HEK293 (cell line): ENCODE measurements around the gene EEF1AKMT3.

Experiments
- CTCF ChIA-PET: fragments of 350-600 bp; formaldehyde crosslinking; extraction: SDS; loops from one replicate; lab custom pipeline; 2021; ENCODE audit warnings: antibody characterized with exemption; lab: Yijun Ruan, JAX
- POLR2A ChIA-PET: fragments of 300-600 bp; formaldehyde crosslinking; extraction: SDS; loops from one replicate; lab custom pipeline; 2020; ENCODE audit warnings: antibody characterized with exemption, inconsistent platforms; lab: Yijun Ruan, JAX
- H3K27ac ChIP-seq: fragments of 200-500 bp; sonication (Bioruptor generic); 2 replicates; pipeline ENCODE4 v1.5.1; 2014; ENCODE audit warnings: low read depth, low read length, control low read depth, inconsistent platforms; ENCODE audit errors: extremely low read depth
- H3K36me3 ChIP-seq, 2 experiments: fragments of 200-500 bp in 1 of 2; sonication (Bioruptor generic) in 1 of 2; 1 replicate in 1 of 2; 2 replicates in 1 of 2; pipeline ENCODE4 v1.5.1; 2014 to 2017; ENCODE audit warnings: inconsistent platforms in 2 of 2, low read length in 2 of 2; ENCODE audit not compliant: control insufficient read depth in 2 of 2, insufficient read depth in 1 of 2
- H3K4me1 ChIP-seq: fragments of 200-500 bp; sonication (Bioruptor generic); 2 replicates; pipeline ENCODE4 v1.5.1; 2014; ENCODE audit warnings: mild to moderate bottlenecking, low read length, inconsistent platforms; ENCODE audit not compliant: control insufficient read depth, insufficient read depth
- H3K4me3 ChIP-seq: 2 replicates; pipeline ENCODE4 v1.5.1; 2011; ENCODE audit warnings: low read depth, mild to moderate bottlenecking, control low read depth, low read length, moderate library complexity
- H3K9me3 ChIP-seq: fragments of 200-500 bp; sonication (Bioruptor generic); 2 replicates; pipeline ENCODE4 v1.5.1; 2014; ENCODE audit warnings: low read depth, low read length, inconsistent platforms; ENCODE audit not compliant: control insufficient read depth, insufficient read depth
- BCL6B ChIP-seq: fragments of 450-650 bp; formaldehyde crosslinking; IDR thresholded peaks from 2 replicates; pipeline ENCODE4 v1.5.1; 2017; ENCODE audit warnings: missing biosample characterization, missing genetic modification characterization
- EGR2 ChIP-seq: fragments of 450-650 bp; formaldehyde crosslinking; IDR thresholded peaks from 2 replicates; pipeline ENCODE4 v1.5.1; 2016; ENCODE audit warnings: low read depth, missing biosample characterization, missing genetic modification characterization
- GLIS1 ChIP-seq: fragments of 450-650 bp; formaldehyde crosslinking; IDR thresholded peaks from 2 replicates; pipeline ENCODE4 v1.5.1; 2016; ENCODE audit warnings: missing biosample characterization, missing genetic modification characterization
- GLIS2 ChIP-seq: fragments of 450-650 bp; formaldehyde crosslinking; IDR thresholded peaks from 2 replicates; pipeline ENCODE4 v1.5.1; 2016; ENCODE audit warnings: missing biosample characterization, missing genetic modification characterization
- HOXD13 ChIP-seq: sonication (generic); formaldehyde crosslinking; IDR thresholded peaks from 2 replicates; pipeline ENCODE4 v1.8.0; 2022; ENCODE audit warnings: missing genetic modification reagents, borderline replicate concordance
- KLF1 ChIP-seq: fragments of 450-650 bp; formaldehyde crosslinking; IDR thresholded peaks from 2 replicates; pipeline ENCODE4 v1.5.1; 2016; ENCODE audit warnings: missing biosample characterization, missing genetic modification characterization
- OSR2 ChIP-seq: fragments of 450-650 bp; formaldehyde crosslinking; IDR thresholded peaks from 2 replicates; pipeline ENCODE4 v1.5.1; 2016; ENCODE audit warnings: missing biosample characterization, missing genetic modification characterization
- PATZ1 ChIP-seq: fragments of 450-650 bp; formaldehyde crosslinking; IDR thresholded peaks from 2 replicates; pipeline ENCODE4 v1.5.1; 2016; ENCODE audit warnings: missing biosample characterization, missing genetic modification characterization
- SP2 ChIP-seq: fragments of 450-650 bp; formaldehyde crosslinking; IDR thresholded peaks from 2 replicates; pipeline ENCODE4 v1.5.1; 2016; ENCODE audit warnings: missing biosample characterization, missing genetic modification characterization
- TRIM28 ChIP-seq: IDR thresholded peaks from 2 replicates; pipeline ENCODE4 v1.6.1; 2011; ENCODE audit warnings: low read length, control low read depth, borderline replicate concordance
- ZBTB17 ChIP-seq: fragments of 450-650 bp; formaldehyde crosslinking; IDR thresholded peaks from 2 replicates; pipeline ENCODE4 v1.5.1; 2016; ENCODE audit warnings: missing biosample characterization, missing genetic modification characterization
- ZBTB20 ChIP-seq: fragments of 450-650 bp; formaldehyde crosslinking; IDR thresholded peaks from 2 replicates; pipeline ENCODE4 v1.5.1; 2016; ENCODE audit warnings: missing biosample characterization, missing genetic modification characterization
- ZBTB7A ChIP-seq: fragments of 450-650 bp; formaldehyde crosslinking; IDR thresholded peaks from 2 replicates; pipeline ENCODE4 v1.5.1; 2016; ENCODE audit warnings: low read depth, missing biosample characterization, missing genetic modification characterization
- ZFHX2 ChIP-seq: fragments of 450-650 bp; formaldehyde crosslinking; conservative IDR thresholded peaks from 2 replicates; pipeline ENCODE4 v1.5.1; 2016; ENCODE audit warnings: missing biosample characterization, missing genetic modification characterization
- ZIC2 ChIP-seq: fragments of 450-650 bp; formaldehyde crosslinking; IDR thresholded peaks from 2 replicates; pipeline ENCODE4 v1.5.1; 2016; ENCODE audit warnings: missing biosample characterization, missing genetic modification characterization
- ZNF223 ChIP-seq: fragments of 450-650 bp; formaldehyde crosslinking; IDR thresholded peaks from 2 replicates; pipeline ENCODE4 v1.5.1; 2016; ENCODE audit warnings: missing biosample characterization, missing genetic modification characterization
- ZNF341 ChIP-seq: fragments of 450-650 bp; formaldehyde crosslinking; IDR thresholded peaks from 2 replicates; pipeline ENCODE4; 2016; ENCODE audit warnings: low read depth, missing biosample characterization, missing genetic modification characterization
- ZNF571 ChIP-seq: fragments of 450-650 bp; formaldehyde crosslinking; IDR thresholded peaks from 2 replicates; pipeline ENCODE4 v1.5.0; 2017; ENCODE audit warnings: missing biosample characterization, missing genetic modification characterization
- ZNF623 ChIP-seq: fragments of 450-650 bp; formaldehyde crosslinking; IDR thresholded peaks from 2 replicates; pipeline ENCODE4 v1.5.1; 2016; ENCODE audit warnings: missing biosample characterization, missing genetic modification characterization
- ZNF639 ChIP-seq: fragments of 450-650 bp; formaldehyde crosslinking; IDR thresholded peaks from 2 replicates; pipeline ENCODE4 v1.5.1; 2016; ENCODE audit warnings: missing biosample characterization, missing genetic modification characterization
- ZNF76 ChIP-seq: fragments of 450-650 bp; formaldehyde crosslinking; IDR thresholded peaks from 2 replicates; pipeline ENCODE4; 2016; ENCODE audit warnings: low read depth, missing biosample characterization, missing genetic modification characterization, borderline replicate concordance
- ZNF791 ChIP-seq: fragments of 450-650 bp; formaldehyde crosslinking; IDR thresholded peaks from 2 replicates; pipeline ENCODE4 v1.5.1; 2016; ENCODE audit warnings: missing biosample characterization, missing genetic modification characterization
- TF ChIP-seq, protein P1 (sequence below): fragments of 450-650 bp; formaldehyde crosslinking; IDR thresholded peaks from 2 replicates; pipeline ENCODE4 v1.5.1; 2016; ENCODE audit warnings: missing biosample characterization, missing genetic modification characterization, borderline replicate concordance
- TF ChIP-seq, protein P2 (sequence below): fragments of 450-650 bp; formaldehyde crosslinking; IDR thresholded peaks from 2 replicates; pipeline ENCODE4 v1.5.1; 2016; ENCODE audit warnings: missing biosample characterization, missing genetic modification characterization
- TF ChIP-seq, protein P3 (sequence below): fragments of 450-650 bp; formaldehyde crosslinking; IDR thresholded peaks from 2 replicates; pipeline ENCODE4 v1.5.1; 2016; ENCODE audit warnings: missing biosample characterization, missing genetic modification characterization

Gene EEF1AKMT3

GRCh38 chr12:57736741-57737466 lies 35.5 kb upstream of the EEF1AKMT3 start:
- Histone ChIP-seq H3K9me3 (no peaks in the 10 kb centered on the region), H3K4me1 (peaks cover 6% of the 10 kb centered on the region; the same call in 1 of the 2 replicates), H3K27ac (no peak overlapping the region), H3K4me3 (no peak overlapping the region), H3K36me3 (no peaks in the 10 kb centered on the region)
- POLR2A ChIA-PET: interaction anchor here (1.0 to 1.6 kb wide), 3 partner anchors 8 to 13 kb away, joined by 6 read pairs; partner anchors contain the start of gene TSPAN31
- 0 out of 2 replicates have a peak, but pooled peaks have one; percentile 20 for TF ChIP-seq ZNF639 (tag by site-specific recombination)
- peak; percentile 35; the same call in 1 of the 2 replicates for TF ChIP-seq ZBTB20 (tag by site-specific recombination)
- TF ChIP-seq, protein P1, sequence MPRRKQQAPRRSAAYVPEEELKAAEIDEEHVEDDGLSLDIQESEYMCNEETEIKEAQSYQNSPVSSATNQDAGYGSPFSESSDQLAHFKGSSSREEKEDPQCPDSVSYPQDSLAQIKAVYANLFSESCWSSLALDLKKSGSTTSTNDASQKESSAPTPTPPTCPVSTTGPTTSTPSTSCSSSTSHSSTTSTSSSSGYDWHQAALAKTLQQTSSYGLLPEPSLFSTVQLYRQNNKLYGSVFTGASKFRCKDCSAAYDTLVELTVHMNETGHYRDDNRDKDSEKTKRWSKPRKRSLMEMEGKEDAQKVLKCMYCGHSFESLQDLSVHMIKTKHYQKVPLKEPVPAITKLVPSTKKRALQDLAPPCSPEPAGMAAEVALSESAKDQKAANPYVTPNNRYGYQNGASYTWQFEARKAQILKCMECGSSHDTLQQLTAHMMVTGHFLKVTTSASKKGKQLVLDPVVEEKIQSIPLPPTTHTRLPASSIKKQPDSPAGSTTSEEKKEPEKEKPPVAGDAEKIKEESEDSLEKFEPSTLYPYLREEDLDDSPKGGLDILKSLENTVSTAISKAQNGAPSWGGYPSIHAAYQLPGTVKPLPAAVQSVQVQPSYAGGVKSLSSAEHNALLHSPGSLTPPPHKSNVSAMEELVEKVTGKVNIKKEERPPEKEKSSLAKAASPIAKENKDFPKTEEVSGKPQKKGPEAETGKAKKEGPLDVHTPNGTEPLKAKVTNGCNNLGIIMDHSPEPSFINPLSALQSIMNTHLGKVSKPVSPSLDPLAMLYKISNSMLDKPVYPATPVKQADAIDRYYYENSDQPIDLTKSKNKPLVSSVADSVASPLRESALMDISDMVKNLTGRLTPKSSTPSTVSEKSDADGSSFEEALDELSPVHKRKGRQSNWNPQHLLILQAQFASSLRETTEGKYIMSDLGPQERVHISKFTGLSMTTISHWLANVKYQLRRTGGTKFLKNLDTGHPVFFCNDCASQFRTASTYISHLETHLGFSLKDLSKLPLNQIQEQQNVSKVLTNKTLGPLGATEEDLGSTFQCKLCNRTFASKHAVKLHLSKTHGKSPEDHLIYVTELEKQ (tag by site-specific recombination): no peak
- no peak for TF ChIP-seq ZNF623 (tag by site-specific recombination)
- TF ChIP-seq, protein P2, sequence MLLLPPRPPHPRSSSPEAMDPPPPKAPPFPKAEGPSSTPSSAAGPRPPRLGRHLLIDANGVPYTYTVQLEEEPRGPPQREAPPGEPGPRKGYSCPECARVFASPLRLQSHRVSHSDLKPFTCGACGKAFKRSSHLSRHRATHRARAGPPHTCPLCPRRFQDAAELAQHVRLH: 0 out of 2 replicates have a peak, but pooled peaks have one; percentile 39
- TF ChIP-seq ZNF223: 0 out of 2 replicates have a peak, but pooled peaks have one; percentile 18
- TF ChIP-seq TRIM28: no peak
- no peak for TF ChIP-seq KLF1 (tag by site-specific recombination)
- no peak for TF ChIP-seq BCL6B (tag by site-specific recombination)
- peak; percentile 41; the same call in 1 of the 2 replicates for TF ChIP-seq ZNF76 (tag by site-specific recombination)
- TF ChIP-seq ZNF341: peak; percentile 56; the same call in 1 of the 2 replicates
- TF ChIP-seq SP2 (tag by site-specific recombination): peak; percentile 55
- TF ChIP-seq HOXD13: no peak
- TF ChIP-seq ZNF791 (tag by site-specific recombination): no peak
- TF ChIP-seq, protein P3, sequence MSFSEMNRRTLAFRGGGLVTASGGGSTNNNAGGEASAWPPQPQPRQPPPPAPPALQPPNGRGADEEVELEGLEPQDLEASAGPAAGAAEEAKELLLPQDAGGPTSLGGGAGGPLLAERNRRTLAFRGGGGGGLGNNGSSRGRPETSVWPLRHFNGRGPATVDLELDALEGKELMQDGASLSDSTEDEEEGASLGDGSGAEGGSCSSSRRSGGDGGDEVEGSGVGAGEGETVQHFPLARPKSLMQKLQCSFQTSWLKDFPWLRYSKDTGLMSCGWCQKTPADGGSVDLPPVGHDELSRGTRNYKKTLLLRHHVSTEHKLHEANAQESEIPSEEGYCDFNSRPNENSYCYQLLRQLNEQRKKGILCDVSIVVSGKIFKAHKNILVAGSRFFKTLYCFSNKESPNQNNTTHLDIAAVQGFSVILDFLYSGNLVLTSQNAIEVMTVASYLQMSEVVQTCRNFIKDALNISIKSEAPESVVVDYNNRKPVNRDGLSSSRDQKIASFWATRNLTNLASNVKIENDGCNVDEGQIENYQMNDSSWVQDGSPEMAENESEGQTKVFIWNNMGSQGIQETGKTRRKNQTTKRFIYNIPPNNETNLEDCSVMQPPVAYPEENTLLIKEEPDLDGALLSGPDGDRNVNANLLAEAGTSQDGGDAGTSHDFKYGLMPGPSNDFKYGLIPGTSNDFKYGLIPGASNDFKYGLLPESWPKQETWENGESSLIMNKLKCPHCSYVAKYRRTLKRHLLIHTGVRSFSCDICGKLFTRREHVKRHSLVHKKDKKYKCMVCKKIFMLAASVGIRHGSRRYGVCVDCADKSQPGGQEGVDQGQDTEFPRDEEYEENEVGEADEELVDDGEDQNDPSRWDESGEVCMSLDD (tag by site-specific recombination): 0 out of 2 replicates have a peak, but pooled peaks have one; percentile 39
- peak; percentile 88 for TF ChIP-seq GLIS2 (tag by site-specific recombination)
- peak; percentile 23; the same call in 1 of the 2 replicates for TF ChIP-seq ZBTB17 (tag by site-specific recombination)
- TF ChIP-seq ZNF571: no peak
- TF ChIP-seq ZBTB7A (tag by site-specific recombination): no peak
- TF ChIP-seq GLIS1 (tag by site-specific recombination): peak; percentile 61
- peak; percentile 45 for TF ChIP-seq ZFHX2
- peak; percentile 29; the same call in 1 of the 2 replicates for TF ChIP-seq ZIC2 (tag by site-specific recombination)
- TF ChIP-seq EGR2 (tag by site-specific recombination): peak; percentile 31; the same call in 1 of the 2 replicates
- no peak for TF ChIP-seq OSR2
- peak; percentile 84 for TF ChIP-seq PATZ1 (tag by site-specific recombination)
- CTCF ChIA-PET: interaction anchor here (0.6 to 4.8 kb wide), 9 partner anchors 12 to 508 kb away, joined by 3 to 55 read pairs (median 3); no protein-coding TSS in a partner anchor
